B cell (primary cell): ENCODE results near the gene DYDC2. TPM values are rescaled to one million over a fixed set of nuclear protein-coding genes. Genes with fewer than 3 reads are reported as not detected.

Experiments
- ATAC-seq: fragments of 200-7000 bp; cut with Tn5 transposase; one replicate; pipeline ENCODE4 v1.10.0; 2021; ENCODE audit warnings: low read depth, mild to moderate bottlenecking, moderate number of reproducible peaks, moderate library complexity
- CTCF ChIA-PET: fragments of 350-600 bp; sonication (Branson Sonifier 250); formaldehyde crosslinking; loops from one replicate; lab custom pipeline; 2021; ENCODE audit warnings: antibody characterized with exemption, inconsistent platforms; lab: Charles Lee
- POLR2A ChIA-PET: fragments of 350-600 bp; sonication (Branson Sonifier 250); formaldehyde crosslinking; loops from one replicate; lab custom pipeline; 2021; ENCODE audit warnings: antibody characterized with exemption; lab: Charles Lee
- DNase-seq: peaks from one replicate; pipeline ENCODE4 v3.0.0; 2013
- H2AFZ ChIP-seq: 2 replicates; pipeline ENCODE4 v1.6.1; 2012; ENCODE audit warnings: mild to moderate bottlenecking, low read depth, low read length; ENCODE audit not compliant: insufficient read depth, poor library complexity, severe bottlenecking
- H3K27ac ChIP-seq, 2 donors: 1 replicate in 1 of 2; 2 replicates in 1 of 2; pipeline ENCODE4 v1.5.1; 2012 to 2013; ENCODE audit warnings: low read length in 2 of 2, mild to moderate bottlenecking in 2 of 2, moderate library complexity in 1 of 2
- H3K27me3 ChIP-seq, 4 experiments: fragments of 200-600 bp in 1 of 4; sonication (generic) in 1 of 4; replicated peaks in 1 of 4; 1 replicate in 2 of 4; 2 replicates in 2 of 4; pipeline versions ENCODE4 v1.6.1 to v1.7.0; 2013 to 2016; ENCODE audit warnings: low read length in 3 of 4, mild to moderate bottlenecking in 2 of 4, mixed read lengths in 1 of 4, moderate library complexity in 1 of 4; ENCODE audit not compliant: insufficient read depth in 4 of 4, control insufficient read depth in 3 of 4; ENCODE audit errors: control extremely low read depth in 1 of 4
- H3K36me3 ChIP-seq, 2 experiments: replicated peaks in 1 of 2; 1 replicate in 1 of 2; 2 replicates in 1 of 2; pipeline versions ENCODE4 v1.6.1 to v1.7.1; 2013; ENCODE audit warnings: low read length in 1 of 2; ENCODE audit not compliant: insufficient read depth in 2 of 2, control insufficient read depth in 1 of 2; ENCODE audit errors: control extremely low read depth in 1 of 2, extremely low read depth in 1 of 2
- H3K4me1 ChIP-seq, 2 donors: fragments of 200-600 bp in 1 of 2; sonication (generic) in 1 of 2; 1 replicate in 1 of 2; 2 replicates in 1 of 2; pipeline versions ENCODE4 v1.5.1 to v1.6.1; 2013 to 2017; ENCODE audit warnings: low read length in 2 of 2; ENCODE audit not compliant: control insufficient read depth in 2 of 2, insufficient read depth in 2 of 2
- H3K4me2 ChIP-seq: replicated peaks from 2 replicates; pipeline ENCODE3; 2012; ENCODE audit warnings: mild to moderate bottlenecking, low read depth, low read length; ENCODE audit not compliant: poor library complexity, severe bottlenecking
- H3K4me3 ChIP-seq, 5 experiments: fragments of 200-600 bp in 1 of 5; sonication (generic) in 1 of 5; 1 replicate in 3 of 5; 2 replicates in 2 of 5; pipeline versions ENCODE4 v1.5.1 to v1.7.0; 2011 to 2016; ENCODE audit warnings: low read length in 4 of 5, mild to moderate bottlenecking in 4 of 5, low read depth in 2 of 5, control low read depth in 1 of 5, moderate library complexity in 1 of 5; ENCODE audit not compliant: insufficient read depth in 1 of 5; ENCODE audit errors: control extremely low read depth in 1 of 5, extremely low read depth in 1 of 5
- H3K79me2 ChIP-seq: fragments of 200-600 bp; sonication (generic); one replicate; pipeline ENCODE4 v1.6.0; 2016; ENCODE audit warnings: low read length; ENCODE audit not compliant: control insufficient read depth, insufficient read depth
- H3K9ac ChIP-seq: fragments of 200-600 bp; sonication (generic); 2 replicates; pipeline ENCODE4 v1.6.1; 2017; ENCODE audit warnings: mild to moderate bottlenecking, low read length, moderate library complexity
- H3K9me3 ChIP-seq, 3 donors: one replicate each; pipeline versions ENCODE4 v1.6.1 to v1.7.1; 2013; ENCODE audit warnings: low read length in 2 of 3; ENCODE audit not compliant: control insufficient read depth in 2 of 3, insufficient read depth in 1 of 3; ENCODE audit errors: control extremely low read depth in 1 of 3
- H4K20me1 ChIP-seq: 2 replicates; pipeline ENCODE4 v1.6.0; 2012; ENCODE audit warnings: mild to moderate bottlenecking, low read length; ENCODE audit not compliant: insufficient read depth, control insufficient read depth, poor library complexity, severe bottlenecking
- H3K27ac Mint-ChIP-seq: one replicate; pipeline ENCODE4 v1.8.0; 2021; ENCODE audit warnings: mixed read lengths
- H3K27me3 Mint-ChIP-seq: one replicate; pipeline ENCODE4 v1.8.0; 2021; ENCODE audit warnings: mixed read lengths
- H3K4me1 Mint-ChIP-seq: one replicate; pipeline ENCODE4 v1.8.0; 2021; ENCODE audit warnings: mixed read lengths
- H3K4me3 Mint-ChIP-seq: one replicate; pipeline ENCODE4 v1.8.0; 2021; ENCODE audit warnings: mixed read lengths
- H3K9me3 Mint-ChIP-seq: one replicate; pipeline ENCODE4 v1.8.0; 2022; ENCODE audit warnings: mixed read lengths; ENCODE audit not compliant: insufficient read depth
- EZH2 ChIP-seq: IDR thresholded peaks from 2 replicates; pipeline ENCODE4 v1.6.1; 2012; ENCODE audit warnings: borderline replicate concordance, low read depth, mild to moderate bottlenecking, moderate library complexity, low read length; ENCODE audit not compliant: insufficient read depth, poor library complexity, severe bottlenecking
- WGBS: methylation state at CpG from one replicate; pipeline ENCODE4 v1.1.5; 2013; ENCODE audit warnings: missing lambda C conversion rate; ENCODE audit not compliant: insufficient coverage; 5-methylcytosine and 5-hydroxymethylcytosine counted together
- intact Hi-C: fragments of 100-400 bp; cut with micrococcal nuclease; formaldehyde crosslinking; loops from one replicate; pipeline ENCODE4 v1.10.0; 2022
- polyA plus RNA-seq: library from polyadenylated mRNA; depleted of rRNA; stranded (reverse); fragments of >200 nt; gene quantifications from 2 replicates; pipeline ENCODE4 v1.2.3, GENCODE V29; 2012
- total RNA-seq, 2 donors: library from RNA; stranded (reverse); fragments of 120-200 nt in 1 of 2; gene quantifications; 1 replicate in 1 of 2; 2 replicates in 1 of 2; pipeline versions ENCODE4 v1.2.3 to v1.2.4, GENCODE V29; 2013 to 2022
- TF ChIP-seq, protein P1 (sequence below): fragments of 200-600 bp; IDR thresholded peaks from one replicate; pipeline ENCODE4 v1.8.0; 2022; ENCODE audit warnings: antibody characterized with exemption, mild to moderate bottlenecking

DYDC2 gene
- total and polyA plus RNA-seq, 2 donors (not counting 1 experiment from before 2014, with no cell fraction given) = not detected

DNA sequence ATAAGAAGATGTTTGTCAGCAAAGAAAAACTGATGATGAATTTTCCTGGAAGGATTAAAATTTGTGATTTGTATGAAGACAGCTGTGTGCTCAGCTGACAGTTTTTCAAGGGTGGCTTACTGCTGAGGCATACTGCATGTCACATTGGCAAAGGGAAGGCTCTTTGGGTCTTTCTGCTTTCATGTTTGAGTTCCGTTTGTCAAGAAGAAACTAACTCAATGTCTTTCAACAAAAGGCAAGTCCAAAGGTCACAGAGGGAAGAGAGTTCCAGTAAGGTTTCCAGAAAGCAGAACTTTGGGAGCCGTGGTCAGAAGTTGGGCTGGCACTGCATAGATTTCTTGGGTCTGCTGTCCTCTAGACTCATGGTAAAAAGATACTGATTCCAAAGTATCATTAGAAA is 16.9 kb downstream of the DYDC2 start:
- DNase-seq = no peak
- Mint-ChIP-seq H3K27ac (no peak overlapping the region), H3K27me3 (peaks cover 3% of the 10 kb centered on the region), H3K9me3 (no peaks in the 10 kb centered on the region), H3K4me3 (no peak overlapping the region), H3K4me1 (peaks cover 4% of the 10 kb centered on the region)
- TF ChIP-seq, protein P1, sequence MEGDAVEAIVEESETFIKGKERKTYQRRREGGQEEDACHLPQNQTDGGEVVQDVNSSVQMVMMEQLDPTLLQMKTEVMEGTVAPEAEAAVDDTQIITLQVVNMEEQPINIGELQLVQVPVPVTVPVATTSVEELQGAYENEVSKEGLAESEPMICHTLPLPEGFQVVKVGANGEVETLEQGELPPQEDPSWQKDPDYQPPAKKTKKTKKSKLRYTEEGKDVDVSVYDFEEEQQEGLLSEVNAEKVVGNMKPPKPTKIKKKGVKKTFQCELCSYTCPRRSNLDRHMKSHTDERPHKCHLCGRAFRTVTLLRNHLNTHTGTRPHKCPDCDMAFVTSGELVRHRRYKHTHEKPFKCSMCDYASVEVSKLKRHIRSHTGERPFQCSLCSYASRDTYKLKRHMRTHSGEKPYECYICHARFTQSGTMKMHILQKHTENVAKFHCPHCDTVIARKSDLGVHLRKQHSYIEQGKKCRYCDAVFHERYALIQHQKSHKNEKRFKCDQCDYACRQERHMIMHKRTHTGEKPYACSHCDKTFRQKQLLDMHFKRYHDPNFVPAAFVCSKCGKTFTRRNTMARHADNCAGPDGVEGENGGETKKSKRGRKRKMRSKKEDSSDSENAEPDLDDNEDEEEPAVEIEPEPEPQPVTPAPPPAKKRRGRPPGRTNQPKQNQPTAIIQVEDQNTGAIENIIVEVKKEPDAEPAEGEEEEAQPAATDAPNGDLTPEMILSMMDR = no peak
- no peak for TF ChIP-seq EZH2
- no peaks in the 10 kb centered on the region for H4K20me1 ChIP-seq
- H3K27me3 ChIP-seq = no peaks in the 10 kb centered on the region
- H3K9me3 ChIP-seq = no peaks in the 10 kb centered on the region
- H3K9ac ChIP-seq = no peak overlapping the region
- no peak overlapping the region for H3K4me2 ChIP-seq
- H3K4me1 ChIP-seq = no peaks in the 10 kb centered on the region
- H3K27ac ChIP-seq = no peak overlapping the region
- no peaks in the 10 kb centered on the region for H3K36me3 ChIP-seq
- no peak overlapping the region for H2AFZ ChIP-seq
- no peak overlapping the region for H3K4me3 ChIP-seq
- no peaks in the 10 kb centered on the region for H3K79me2 ChIP-seq
- no CpG with 5 or more reads among the region's 2 CpGs for WGBS
- POLR2A ChIA-PET = no interaction called here
- intact Hi-C loops = no loop called here
- CTCF ChIA-PET = interaction anchor here (0.8 to 3.8 kb wide), 2 partner anchors 132 to 290 kb away, joined by 3 to 16 read pairs; no protein-coding TSS in a partner anchor
- ATAC-seq = no peak

DNA sequence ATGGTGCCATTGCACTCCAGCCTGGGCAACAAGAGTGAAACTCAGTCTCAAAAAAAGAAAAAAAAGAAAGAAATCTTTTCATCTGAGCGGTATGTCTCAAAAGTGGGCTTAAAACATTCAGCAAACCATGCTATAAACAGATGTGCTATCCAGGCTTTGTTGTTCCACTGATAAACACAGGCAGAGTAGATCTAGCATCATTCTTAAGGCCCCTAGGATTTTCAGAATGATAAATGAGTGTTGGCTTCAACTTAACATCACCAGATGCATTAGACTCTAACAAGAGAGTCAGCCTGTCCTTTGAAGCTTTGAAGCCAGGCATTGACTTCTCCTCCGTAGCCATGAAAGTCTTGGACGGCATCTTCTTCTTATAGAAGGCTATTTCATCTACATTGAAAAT is 23.1 kb downstream of the DYDC2 start:
- no peak overlapping the region for H3K4me3 Mint-ChIP-seq
- H3K27ac Mint-ChIP-seq = no peak overlapping the region
- Histone ChIP-seq H3K4me1 (peaks cover 4 to 6% of the 10 kb centered on the region in 2 donors), H3K9me3 (no peaks in the 10 kb centered on the region), H2AFZ (no peak overlapping the region), H4K20me1 (no peaks in the 10 kb centered on the region), H3K36me3 (no peaks in the 10 kb centered on the region), H3K4me3 (no peak overlapping the region), H3K27ac (no peak overlapping the region), H3K9ac (no peak overlapping the region), H3K4me2 (no peak overlapping the region), H3K27me3 (peaks cover 0 to 3% (median 1%) of the 10 kb centered on the region in 4 experiments), H3K79me2 (no peaks in the 10 kb centered on the region)
- ATAC-seq = no peak
- DNase-seq = no peak
- POLR2A ChIA-PET = no interaction called here
- H3K27me3 Mint-ChIP-seq = peaks cover 5% of the 10 kb centered on the region
- CTCF ChIA-PET = interaction anchor here (1.0 to 10.3 kb wide), 3 partner anchors 65 to 124 kb away, joined by 3 to 273 read pairs (median 4); no protein-coding TSS in a partner anchor
- TF ChIP-seq, protein P1 = no peak
- no peak for TF ChIP-seq EZH2
- H3K4me1 Mint-ChIP-seq = peaks cover 8% of the 10 kb centered on the region
- intact Hi-C loops = no loop called here
- no CpG with 5 or more reads among the region's 3 CpGs for WGBS
- no peaks in the 10 kb centered on the region for H3K9me3 Mint-ChIP-seq
